Neural cell (in vitro differentiated cells): ENCODE measurements around the gene CASP10.

ENCODE experiments used
- EZH2 ChIP-seq: fragments of 200-600, 300-800 bp; shearing (Covaris generic), sonication (generic); IDR thresholded peaks from 2 replicates; pipeline ENCODE4 v1.6.1; 2014; ENCODE audit warnings: antibody characterized with exemption, low read length, borderline replicate concordance, mild to moderate bottlenecking; ENCODE audit not compliant: insufficient read depth, poor library complexity, severe bottlenecking
- REST ChIP-seq: IDR thresholded peaks from 2 replicates; pipeline ENCODE4 v1.6.1; 2012; ENCODE audit warnings: borderline replicate concordance
- TAF1 ChIP-seq: IDR thresholded peaks from 2 replicates; pipeline ENCODE4 v1.6.1; 2012; ENCODE audit warnings: low read depth

GRCh38 chr2:201215963-201216362 lies 33.0 kb downstream of the CASP10 start:
- TF ChIP-seq EZH2: no peak
- TF ChIP-seq REST: no peak
- TF ChIP-seq TAF1: no peak
